Sciatic nerve (tissue), 2 donors: Measurements from ENCODE around the gene HMOX1. TPM values are rescaled to one million over a fixed set of nuclear protein-coding genes. Genes with fewer than 3 reads are reported as not detected.

Experiments
- ATAC-seq: fragments of 200-7000 bp; cut with Tn5 transposase; one replicate; pipeline ENCODE4 v1.9.1; 2020; ENCODE audit warnings: mild to moderate bottlenecking, moderate library complexity
- DNase-seq: peaks from one replicate; pipeline ENCODE4 v3.0.0-alpha.2; 2020; ENCODE audit warnings: low spot score
- intact Hi-C: fragments of 100-400 bp; cut with DNase I; formaldehyde crosslinking; loops from one replicate; pipeline ENCODE4 v1.14.2; 2022
- total RNA-seq: library from RNA; stranded (reverse); fragmentation: NEBNext Ultra II Directional; extraction: Animal tissue kit (Norgen Biotek cat#: 25700); gene quantifications from one replicate; pipeline ENCODE4 v1.2.1, GENCODE V29; 2021
- donor health status: DM: no; HTN: no; CAD: no.
- donor health status: DM: no; HTN: no; CAD: no.

Gene HMOX1
- total RNA-seq = 78.5 TPM

- peak; percentile 92 for ATAC-seq
- DNase-seq = peak; percentile 95
- intact Hi-C loops = no loop called here
Observed at GRCh38 chr22:35380537-35381423, at the start of gene HMOX1. Gene HMOX1, plus strand, starts transcription at chr22:35381096. Its CDS starts 78 bp downstream, at chr22:35381174.

- DNase-seq (no peak), ATAC-seq (no peak)
- intact Hi-C loops = no loop called here
Observed at GRCh38 chr22:35332278-35332677, 48.6 kb upstream of the HMOX1 start.

GRCh38 chr22:35333220-35333619 is 47.7 kb upstream of the HMOX1 start:
- DNase-seq (no peak), ATAC-seq (no peak)
- intact Hi-C loops = no loop called here

- ATAC-seq = no peak
- intact Hi-C loops = no loop called here
- DNase-seq = no peak
Observed at GRCh38 chr22:35334004-35334403, 46.9 kb upstream of the HMOX1 start.

GRCh38 chr22:35335468-35335867 is 45.4 kb upstream of the HMOX1 start:
- intact Hi-C loops = no loop called here
- DNase-seq (no peak), ATAC-seq (no peak)

GRCh38 chr22:35335936-35336781 is 44.7 kb upstream of the HMOX1 start:
- intact Hi-C loops = no loop called here
- ATAC-seq (peak; percentile 7), DNase-seq (no peak)

DNA sequence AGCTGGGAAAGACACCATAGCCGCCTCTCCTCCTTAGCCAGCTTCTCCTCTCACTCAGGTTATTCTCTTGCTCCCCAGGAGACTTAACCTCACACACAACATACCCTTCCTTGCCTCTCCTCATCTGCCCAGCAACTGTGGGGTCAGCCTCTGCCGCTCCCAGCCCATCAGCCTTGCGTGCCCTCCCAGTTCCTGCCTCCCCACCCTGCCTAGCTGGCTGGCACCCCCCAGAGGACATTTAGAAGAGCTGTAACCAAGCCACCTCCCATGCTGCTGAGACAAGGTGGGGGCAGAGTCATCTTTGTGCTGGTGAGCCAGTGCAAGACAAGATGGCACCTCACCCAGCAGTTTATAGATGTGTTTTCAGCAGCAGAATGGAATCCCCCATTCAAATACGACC is 43.0 kb upstream of the HMOX1 start:
- ATAC-seq (no peak), DNase-seq (no peak)
- intact Hi-C loops = no loop called here

- DNase-seq (no peak), ATAC-seq (no peak)
- intact Hi-C loops = loop anchor here (1.0 kb wide), 1 partner anchor 15 kb away; no protein-coding TSS in a partner anchor
Observed at GRCh38 chr22:35341090-35341874, 39.6 kb upstream of the HMOX1 start.

- DNase-seq = no peak
- intact Hi-C loops = no loop called here
- ATAC-seq = no peak
Observed at GRCh38 chr22:35342390-35342789, 38.5 kb upstream of the HMOX1 start.

- DNase-seq = no peak
- ATAC-seq = no peak
- intact Hi-C loops = no loop called here
Observed at GRCh38 chr22:35343664-35344550, 37.0 kb upstream of the HMOX1 start.

DNA sequence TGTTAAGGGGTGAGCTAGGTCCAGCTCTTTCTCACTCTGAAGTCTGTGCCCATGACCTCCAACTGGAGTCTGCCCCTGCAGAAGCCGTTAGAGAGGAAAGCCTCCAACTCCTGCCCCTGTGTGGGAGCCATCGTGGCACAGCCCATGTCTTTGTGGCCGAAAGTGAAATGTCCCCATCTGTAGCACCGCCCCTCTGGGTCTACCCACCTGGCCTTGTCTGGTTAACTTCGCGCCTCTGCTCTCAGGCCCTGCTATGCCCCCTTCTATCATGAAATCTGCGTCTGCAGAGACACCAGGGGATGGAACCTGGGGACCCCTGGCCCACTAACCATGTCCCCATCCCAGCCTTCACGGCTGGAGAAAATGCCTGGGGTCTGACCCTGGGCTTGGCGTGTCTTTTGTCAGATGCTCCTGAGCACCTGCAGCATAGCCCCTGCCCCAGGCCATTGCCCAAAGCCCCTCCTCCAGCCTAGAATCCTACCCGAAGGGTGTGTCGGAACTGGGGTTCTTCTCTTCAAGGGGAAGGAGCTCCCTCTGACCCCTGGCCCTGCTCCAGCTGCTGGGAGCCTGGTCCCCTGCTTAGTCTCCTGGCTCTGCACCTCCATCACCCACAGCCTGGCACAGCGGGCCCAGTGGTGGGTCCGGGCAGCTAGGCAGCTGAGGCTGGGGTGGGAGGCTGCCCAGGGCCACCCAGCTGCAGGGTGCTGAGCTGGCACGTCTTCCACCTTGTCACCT is 35.8 kb upstream of the HMOX1 start:
- intact Hi-C loops = no loop called here
- DNase-seq (no peak), ATAC-seq (no peak)

- ATAC-seq = no peak
- intact Hi-C loops = no loop called here
- DNase-seq = no peak
Observed at GRCh38 chr22:35345808-35346505, 34.9 kb upstream of the HMOX1 start.

DNA sequence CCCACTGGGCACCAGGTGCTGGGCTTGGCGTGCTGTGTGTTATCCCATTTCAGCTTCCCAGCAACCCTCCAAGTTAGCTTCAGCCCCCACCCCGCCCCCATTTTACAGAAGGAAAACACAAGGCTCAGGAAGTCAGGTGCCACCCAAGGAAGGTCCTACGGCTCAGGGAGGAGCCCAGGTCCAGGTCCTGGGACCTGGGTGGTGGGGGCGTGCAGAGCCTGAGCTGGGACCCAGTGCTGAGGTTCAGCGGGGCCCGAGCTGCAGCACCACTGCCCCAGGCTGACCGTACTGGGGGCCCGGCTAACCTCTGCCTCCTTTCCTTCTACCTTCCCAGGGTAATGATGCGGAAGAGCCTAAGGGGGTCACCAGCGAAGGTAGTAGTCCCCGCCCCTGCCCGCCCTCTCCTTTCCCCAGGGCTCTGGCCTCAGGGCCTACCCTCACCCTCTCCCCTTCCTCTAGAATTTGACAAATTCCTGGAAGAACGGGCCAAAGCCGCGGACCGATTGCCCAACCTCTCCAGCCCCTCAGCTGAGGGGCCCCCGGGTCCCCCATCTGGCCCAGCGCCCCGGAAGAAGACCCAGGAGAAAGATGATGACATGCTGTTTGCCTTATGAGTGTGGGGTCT is 34.2 kb upstream of the HMOX1 start:
- DNase-seq (no peak), ATAC-seq (no peak)
- intact Hi-C loops = no loop called here

DNA sequence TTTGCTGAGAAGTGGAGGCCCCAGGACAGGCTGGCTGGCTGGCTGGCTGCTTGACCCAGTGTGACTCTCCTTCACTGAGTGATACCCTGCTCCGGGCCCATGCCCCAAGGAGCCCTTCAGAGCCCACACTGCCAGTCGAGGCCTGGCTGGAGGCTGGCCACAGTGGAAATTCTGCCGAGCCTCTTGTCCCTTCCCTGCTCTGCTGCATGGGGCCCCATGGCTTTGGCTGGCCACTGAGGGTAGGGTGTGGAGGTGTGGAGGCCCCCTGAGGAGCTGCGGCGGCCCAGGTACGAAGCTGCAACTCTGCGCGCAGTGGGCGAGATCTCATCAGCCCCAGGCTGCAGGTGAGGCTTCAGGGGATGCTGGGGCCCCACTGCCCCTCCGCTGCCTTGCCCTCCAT is 33.4 kb upstream of the HMOX1 start:
- ATAC-seq = no peak
- intact Hi-C loops = no loop called here
- no peak for DNase-seq

DNA sequence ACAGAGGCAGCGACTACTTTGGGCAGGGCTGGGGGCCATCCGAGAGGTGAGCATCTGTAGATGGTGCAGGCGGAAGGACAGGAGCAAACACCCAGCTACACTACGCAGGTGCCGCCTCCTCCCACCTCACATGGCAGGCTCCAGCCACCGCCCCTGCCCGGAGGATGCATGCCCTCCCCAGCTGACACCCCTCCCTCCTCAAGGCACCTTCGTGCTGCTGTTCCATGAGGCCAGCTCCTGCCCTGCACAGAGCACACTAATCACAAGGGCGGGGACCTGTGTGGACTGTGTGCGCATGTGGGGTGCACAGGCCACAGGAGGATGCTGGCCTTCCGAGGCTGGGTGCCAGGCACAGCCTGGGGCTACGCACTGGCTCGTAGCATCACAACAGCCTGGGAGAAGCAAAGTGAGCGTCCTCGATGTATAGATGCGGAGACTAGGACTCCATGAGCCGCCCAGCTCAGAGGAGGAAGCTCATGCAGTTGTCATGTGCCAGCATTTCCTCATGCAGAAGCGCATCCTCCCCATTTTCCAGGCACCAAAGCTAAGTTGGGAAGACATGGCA is 32.8 kb upstream of the HMOX1 start:
- DNase-seq (no peak), ATAC-seq (no peak)
- intact Hi-C loops = no loop called here

DNA sequence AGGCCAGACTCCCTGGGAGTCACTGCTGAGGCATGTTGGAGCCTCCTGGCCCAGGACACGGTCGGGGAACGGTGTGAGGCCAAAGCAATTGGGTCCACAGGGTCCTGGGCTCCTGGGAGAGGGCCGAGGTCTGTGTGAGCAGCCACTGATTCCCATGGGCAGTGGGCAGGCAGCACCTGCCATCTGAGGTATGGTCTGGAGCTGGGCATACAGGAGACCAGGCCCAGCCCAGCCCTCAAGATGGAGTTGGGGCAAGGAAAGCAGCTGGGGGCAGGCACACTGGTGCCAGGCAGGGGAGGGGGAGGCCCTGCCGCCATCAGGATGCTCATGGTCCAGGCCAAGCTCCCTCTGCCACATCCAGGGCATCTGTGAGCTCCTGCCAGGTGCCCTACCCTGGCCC is 32.2 kb upstream of the HMOX1 start:
- intact Hi-C loops = no loop called here
- DNase-seq (no peak), ATAC-seq (no peak)

DNA sequence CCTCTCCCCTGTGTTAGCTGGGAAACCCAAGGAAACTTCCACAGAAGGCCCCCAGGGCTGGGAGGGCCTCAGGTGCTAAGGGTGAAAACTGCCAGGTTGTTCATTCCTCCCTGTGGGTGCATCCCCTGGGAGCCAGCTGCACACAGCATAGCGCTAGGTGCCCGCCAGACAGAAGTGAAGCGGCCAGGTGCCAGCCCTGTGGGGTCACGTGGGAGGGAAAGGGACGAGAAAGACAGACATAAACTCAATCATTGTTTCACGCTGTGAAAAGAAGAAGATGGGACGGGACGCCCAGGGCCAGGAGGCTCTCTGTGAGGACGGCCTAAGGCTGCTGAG is 31.6 kb upstream of the HMOX1 start:
- intact Hi-C loops = no loop called here
- ATAC-seq (no peak), DNase-seq (no peak)
